Stimulated activated CD8-positive, alpha-beta memory T cell treated with anti-CD3 and anti-CD28 coated beads, Interleukin-4, amount 100 ng/mL, for 1 hour (primary cell): ENCODE measurements around the gene KRTAP2-3.
"Not testable (repeated sequence)": the region's sequence is repeated elsewhere in the genome, so short reads cannot be mapped to it uniquely, and the experiment has no call there.

ENCODE experiments used
- DNase-seq, 2 donors: peaks; one replicate each; pipeline ENCODE4 v3.0.0-alpha.2; 2020; ENCODE audit warnings: low read depth in 2 of 2, low spot score in 1 of 2

The KRTAP2-3 gene, protein sequence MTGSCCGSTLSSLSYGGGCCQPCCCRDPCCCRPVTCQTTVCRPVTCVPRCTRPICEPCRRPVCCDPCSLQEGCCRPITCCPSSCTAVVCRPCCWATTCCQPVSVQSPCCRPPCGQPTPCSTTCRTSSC

DNA sequence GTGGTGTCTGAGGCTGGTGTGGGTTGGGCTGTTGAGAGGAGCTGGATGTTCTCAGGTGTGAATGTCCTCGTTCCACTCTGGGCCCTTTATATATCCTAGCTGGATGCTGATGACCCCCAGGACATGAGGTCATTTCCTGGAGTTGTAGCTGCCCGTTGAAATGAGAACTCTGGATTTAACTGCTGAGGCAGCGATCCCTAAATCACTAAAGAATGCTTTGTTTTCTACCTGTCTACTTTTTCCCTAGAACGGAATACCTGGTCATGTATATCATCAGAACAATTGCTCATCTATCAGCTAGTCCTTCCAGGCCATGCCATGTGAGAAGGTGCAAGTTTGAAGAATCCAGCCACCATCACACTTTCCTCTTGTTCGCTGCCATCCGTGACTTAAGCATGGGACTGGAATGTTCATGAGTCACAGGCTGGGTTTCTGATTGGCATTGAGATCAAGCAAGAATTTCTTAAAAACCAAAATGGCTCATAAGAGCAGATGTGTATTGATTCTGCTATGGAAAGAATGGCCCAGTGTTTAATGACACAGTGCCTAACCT, at the start of gene KRTAP2-3:
TSS of gene KRTAP2-3 (minus strand) at position 63 of the 553 bp plus-strand sequence. CDS start 64 bp downstream, outside the sequence.
- DNase-seq, result no peak

DNA sequence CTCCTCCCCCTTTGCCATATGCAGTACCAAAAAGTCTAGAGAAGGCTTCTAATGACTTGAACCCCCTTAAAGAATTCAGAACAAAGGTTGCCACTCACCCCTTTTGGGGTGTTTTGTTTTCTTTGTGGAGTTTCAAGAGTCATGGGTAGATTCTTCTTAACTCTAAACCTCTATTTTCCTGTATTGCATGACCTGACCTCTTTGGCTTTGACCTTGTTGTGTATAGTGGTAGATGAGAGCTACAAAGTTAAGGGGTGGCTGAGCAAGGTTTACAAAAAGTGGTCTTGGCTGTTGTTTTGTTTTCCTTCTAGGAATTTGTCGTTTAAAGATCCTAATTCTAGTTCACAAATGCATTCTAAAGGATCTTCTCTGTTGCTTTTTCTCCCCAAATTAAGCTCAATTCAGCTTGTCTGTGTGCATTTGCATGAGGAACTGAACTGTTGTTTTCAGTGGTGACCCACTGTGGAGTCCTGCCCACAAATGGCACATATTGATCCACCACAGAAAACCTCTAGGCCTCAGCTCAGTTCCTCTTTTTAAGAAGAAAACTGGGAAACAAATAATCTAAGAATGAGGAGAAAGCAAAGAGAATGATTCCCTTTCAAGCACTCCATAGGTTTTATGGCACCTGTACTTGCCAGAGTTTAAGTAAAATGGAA, 48.9 kb upstream of the KRTAP2-3 start:
- not testable (repeated sequence) for DNase-seq

DNA sequence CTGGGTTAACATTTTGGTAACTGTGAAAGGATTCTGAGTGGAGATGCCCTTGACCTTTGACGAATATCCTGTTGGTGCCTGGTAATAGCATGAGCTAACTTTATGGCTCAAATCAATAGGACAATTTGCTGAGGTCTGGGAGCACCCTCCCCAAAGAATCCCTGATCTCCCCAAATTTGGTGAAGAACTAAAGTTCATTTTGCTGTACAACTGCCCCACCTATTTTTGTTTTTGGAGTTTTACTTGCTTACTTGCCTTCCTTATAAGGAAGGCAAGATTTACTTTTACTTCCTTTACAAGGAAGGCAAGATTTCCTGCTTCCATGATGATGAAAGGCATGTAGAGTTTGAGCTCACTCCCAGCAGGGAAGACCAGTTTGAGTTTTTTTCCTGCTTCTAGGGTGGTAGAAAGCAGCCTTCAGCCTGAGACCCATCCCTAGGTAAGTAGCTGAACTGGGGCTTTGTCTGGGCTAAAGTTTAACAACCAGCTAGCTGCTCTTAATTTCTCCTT, 48.1 kb upstream of the KRTAP2-3 start:
- DNase-seq, result no peak

DNA sequence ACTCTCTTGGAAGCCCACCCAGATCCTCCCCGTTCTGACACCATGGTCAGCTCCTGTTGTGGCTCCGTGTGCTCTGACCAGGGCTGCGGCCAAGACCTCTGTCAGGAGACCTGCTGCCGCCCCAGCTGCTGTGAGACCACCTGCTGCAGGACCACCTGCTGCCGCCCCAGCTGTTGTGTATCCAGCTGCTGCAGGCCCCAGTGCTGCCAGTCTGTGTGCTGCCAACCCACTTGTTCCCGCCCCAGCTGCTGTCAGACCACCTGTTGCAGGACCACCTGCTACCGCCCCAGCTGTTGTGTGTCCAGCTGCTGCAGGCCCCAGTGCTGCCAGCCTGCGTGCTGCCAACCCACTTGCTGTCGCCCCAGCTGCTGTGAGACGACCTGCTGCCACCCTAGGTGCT, 45.4 kb upstream of the KRTAP2-3 start, which contains the start of gene KRTAP4-9:
TSS of gene KRTAP4-9 (plus strand) at position 43 of the 400 bp plus-strand sequence. CDS start at position 43, 0 bp downstream.
- not testable (repeated sequence) for DNase-seq

DNA sequence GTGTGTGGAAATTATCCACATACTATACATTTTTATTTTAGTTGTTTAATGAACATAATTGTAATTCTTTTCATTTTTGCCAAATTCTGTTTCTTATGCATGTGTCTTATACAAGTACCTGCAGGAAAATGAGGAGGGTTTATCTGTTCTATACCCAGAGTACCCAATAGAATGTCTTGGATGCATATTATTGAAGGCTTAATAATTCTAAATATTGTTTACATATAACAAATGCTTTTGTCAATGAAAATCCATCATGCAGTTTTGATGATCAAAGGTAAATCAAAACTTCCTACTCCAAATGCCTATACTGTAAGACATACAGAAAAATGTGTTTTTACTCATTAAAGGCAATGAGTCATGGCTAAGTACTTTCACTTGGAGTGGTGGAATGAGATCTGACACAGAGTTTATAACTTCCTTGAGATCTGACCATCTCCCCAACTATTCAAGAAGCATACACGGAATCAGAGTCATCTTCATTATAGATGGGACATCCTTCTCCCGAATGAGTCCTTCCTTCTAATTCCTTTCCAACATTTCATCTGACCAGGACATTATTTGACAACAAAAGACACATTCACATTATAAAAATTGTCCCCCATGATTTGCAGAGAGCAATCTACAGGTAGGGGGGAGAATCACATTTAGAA, 44.6 kb upstream of the KRTAP2-3 start:
- not testable (repeated sequence) for DNase-seq

DNA sequence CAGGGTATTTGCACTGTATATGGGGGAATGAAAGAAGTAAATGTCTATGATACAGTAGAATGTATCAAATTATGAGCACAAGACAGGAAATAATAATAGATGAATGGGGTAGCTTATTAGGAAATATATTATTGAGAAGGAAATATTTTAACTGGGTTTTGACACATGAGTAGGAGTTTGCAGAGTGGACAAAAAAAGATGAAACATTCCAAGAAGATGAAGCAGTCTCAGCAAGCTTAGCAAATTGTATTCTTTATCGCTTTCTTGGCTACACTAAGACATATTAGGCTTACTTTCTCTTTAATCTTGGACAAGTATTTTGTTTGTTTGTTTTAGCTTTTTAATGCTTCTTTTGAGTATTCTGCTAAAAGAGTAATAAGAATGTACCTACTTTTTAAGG, 44.0 kb upstream of the KRTAP2-3 start:
- no peak for DNase-seq

DNA sequence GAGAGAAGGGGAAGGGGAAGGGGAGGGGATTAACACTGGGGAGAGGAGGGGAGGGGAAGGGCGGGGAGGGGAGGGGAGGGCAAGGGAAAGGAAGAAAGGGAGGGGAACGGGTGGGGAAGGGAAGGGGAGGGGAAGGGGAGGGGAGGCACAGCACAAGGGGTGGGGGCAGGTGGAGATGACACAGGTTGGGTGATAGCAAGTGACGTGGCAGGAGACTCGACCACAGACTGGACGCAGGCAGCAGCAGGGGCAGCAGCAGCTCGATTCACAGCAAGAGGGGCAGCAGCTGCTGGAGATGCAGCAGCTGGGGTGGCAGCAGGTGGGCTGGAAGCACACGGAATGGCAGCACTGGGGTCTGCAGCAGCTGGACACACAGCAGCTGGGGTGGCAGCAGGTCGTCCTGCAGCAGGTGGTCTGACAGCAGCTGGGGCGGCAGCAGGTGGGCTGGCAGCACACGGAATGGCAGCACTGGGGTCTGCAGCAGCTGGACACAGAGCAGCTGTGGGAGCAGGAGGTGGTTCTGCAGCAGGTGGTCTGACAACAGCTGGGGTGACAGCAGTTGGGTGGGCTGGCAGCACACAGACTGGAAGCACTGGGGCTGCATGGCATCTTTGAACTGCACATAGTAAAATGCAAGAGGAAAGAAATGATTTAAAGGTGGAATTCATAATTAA, 41.8 kb upstream of the KRTAP2-3 start, which contains the start of gene KRTAP4-16:
TSS of gene KRTAP4-16 (minus strand) at position 624 of the 674 bp plus-strand sequence. CDS start at position 624, 0 bp downstream.
- no peak for DNase-seq

DNA sequence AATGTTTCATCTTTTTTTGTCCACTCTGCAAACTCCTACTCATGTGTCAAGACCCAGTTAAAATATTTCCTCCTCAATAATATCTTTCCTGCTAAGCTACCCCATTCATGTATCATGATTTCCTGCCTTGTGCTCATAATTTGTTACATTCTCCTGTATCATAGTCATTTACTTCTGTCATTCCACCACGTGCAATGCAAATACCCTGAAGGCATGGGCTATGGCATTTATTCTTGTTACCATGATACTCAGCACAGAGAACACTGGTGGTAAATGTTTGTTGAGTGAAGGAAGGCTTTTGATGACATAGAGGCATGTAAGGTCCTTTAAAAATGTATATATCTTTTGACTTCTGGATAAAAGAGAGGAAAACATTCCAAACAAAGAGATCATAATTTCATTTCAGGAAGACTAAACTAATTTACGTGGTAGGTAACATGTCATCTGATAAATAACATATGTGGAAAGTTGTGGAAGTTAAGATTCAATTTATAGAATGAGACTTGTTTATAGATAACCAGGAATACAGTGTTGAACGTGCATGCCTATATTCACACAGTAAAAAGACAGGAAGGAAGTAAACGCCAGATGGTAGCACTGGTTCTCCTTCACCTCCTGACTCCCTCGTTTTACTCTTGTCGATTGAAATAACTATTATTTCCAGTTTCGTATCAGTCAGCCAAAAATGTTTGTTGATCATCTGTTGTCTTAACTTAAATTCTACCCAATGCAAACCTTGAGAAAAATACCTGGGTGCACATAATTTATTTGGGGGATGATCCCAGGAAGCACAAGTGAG, 40.0 kb upstream of the KRTAP2-3 start:
- DNase-seq, result not testable (repeated sequence)

DNA sequence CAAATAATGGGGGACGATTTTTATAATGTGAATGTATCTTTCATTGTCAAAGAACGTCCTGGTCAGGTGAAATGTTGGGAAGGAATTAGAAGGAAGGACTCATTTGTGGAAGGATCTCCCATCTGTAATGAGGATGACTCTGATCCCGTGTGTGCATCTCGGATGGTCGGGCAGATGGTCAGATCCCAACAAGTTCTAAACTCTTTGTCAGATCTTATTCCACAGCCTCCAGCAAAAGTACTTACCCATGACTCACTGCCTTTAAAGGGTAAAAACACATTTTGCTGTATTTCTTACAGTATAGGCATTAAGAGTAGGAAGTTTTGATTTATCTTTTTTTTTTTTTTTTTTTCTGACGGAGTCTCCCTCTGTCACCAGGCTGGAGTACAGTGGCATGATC, 38.6 kb upstream of the KRTAP2-3 start:
- no peak for DNase-seq

DNA sequence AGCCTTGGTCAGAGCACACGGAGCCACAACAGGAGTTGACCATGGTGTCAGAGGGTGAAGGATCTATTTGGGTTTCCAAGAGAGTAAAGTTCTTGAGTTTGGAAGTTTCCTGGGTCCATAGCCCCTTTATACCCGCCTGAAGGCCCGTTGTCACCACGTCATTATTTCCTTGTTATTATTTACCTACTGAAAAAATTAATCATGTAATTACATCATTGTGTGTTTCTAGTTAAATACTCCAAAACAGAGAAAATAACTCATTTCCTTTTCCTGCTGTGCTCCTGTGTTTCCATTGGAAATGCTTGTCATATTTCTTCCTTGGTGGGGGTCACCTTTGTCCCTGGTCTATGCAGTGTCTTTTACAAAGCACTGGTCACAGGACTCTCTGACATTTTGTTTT, 38.1 kb upstream of the KRTAP2-3 start, which contains the start of gene KRTAP4-8:
TSS of gene KRTAP4-8 (minus strand) at position 101 of the 400 bp plus-strand sequence. CDS start at position 43, 58 bp downstream.
- DNase-seq, result no peak

DNA sequence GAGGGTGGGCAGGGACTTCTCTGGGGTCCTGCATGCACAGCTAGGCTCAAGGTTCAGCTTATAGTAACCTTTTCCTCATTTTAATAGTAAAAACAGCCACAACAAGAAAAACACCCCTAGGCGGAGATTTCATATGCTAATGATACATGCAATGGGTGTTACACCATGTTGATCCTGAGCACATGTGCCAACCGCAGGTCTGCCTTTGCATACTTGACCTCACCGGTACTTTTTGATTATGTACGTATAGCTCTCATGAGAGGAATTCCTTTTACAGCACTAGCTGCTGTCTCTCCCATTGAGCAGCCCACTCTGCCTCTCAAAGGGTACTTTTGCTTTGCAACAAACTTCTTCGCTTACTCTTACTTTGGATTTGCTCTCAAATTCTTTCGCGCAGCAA, 36.1 kb upstream of the KRTAP2-3 start:
- DNase-seq, result no peak

DNA sequence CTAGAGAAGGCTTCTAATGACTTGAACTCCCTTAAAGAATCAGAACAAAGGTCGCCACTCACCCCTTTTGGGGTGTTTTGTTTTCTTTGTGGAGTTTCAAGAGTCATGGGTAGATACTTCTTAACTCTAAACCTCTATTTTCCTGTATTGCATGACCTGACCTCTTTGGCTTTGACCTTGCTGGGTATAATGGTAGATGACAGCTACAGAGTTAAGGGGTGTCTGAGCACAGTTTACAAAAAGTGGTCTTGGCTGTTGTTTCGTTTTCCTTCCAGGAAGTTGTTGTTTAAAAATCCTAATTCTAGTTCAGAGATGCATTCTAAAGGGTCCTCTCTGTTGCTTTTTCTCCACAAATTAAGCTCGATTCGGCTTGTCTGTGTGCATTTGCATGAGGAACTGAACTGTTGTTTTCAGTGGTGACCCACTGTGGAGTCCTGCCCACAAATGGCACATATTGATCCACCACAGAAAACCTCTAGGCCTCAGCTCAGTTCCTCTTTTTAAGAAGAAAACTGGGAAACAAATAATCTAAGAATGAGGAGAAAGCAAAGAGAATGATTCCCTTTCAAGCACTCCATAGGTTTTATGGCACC, 28.9 kb upstream of the KRTAP2-3 start:
- DNase-seq, result not testable (repeated sequence)

DNA sequence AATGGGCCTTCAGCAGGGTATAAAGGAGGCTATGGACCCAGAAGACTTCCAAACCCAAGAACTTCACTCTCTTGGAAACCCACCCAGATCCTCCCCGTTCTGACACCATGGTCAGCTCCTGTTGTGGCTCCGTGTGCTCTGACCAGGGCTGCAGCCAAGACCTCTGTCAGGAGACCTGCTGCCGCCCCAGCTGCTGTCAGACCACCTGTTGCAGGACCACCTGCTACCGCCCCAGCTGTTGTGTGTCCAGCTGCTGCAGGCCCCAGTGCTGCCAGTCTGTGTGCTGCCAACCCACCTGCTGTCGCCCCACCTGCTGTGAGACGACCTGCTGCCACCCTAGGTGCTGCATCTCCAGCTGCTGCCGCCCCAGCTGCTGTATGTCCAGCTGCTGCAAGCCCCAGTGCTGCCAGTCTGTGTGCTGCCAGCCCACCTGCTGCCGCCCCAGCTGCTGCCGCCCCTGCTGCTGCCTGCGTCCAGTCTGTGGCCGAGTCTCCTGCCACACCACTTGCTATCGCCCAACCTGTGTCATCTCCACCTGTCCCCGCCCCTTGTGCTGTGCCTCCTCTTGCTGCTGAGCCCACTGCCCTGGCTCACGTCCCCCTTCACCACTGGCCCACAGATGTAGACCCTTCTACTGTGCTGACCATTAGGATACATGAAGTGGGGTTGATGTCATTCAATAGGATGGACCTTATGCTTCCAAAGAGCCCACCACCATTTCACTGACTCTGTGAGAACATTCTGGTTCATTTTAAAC, 24.4 kb upstream of the KRTAP2-3 start, which contains the start of gene KRTAP4-7:
TSS of gene KRTAP4-7 (plus strand) at position 51 of the 757 bp plus-strand sequence. CDS start at position 108, 57 bp downstream.
- DNase-seq, result not testable (repeated sequence)

DNA sequence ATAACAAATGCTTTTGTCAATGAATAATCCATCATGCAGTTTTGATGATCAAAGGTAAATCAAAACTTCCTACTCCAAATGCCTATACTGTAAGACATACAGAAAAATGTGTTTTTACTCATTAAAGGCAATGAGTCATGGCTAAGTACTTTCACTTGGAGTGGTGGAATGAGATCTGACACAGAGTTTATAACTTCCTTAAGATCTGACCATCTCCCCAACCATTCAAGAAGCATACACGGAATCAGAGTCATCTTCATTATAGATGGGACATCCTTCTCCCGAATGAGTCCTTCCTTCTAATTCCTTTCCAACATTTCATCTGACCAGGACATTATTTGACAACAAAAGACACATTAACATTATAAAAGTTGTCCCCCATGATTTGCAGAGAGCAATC, 23.5 kb upstream of the KRTAP2-3 start:
- not testable (repeated sequence) for DNase-seq

DNA sequence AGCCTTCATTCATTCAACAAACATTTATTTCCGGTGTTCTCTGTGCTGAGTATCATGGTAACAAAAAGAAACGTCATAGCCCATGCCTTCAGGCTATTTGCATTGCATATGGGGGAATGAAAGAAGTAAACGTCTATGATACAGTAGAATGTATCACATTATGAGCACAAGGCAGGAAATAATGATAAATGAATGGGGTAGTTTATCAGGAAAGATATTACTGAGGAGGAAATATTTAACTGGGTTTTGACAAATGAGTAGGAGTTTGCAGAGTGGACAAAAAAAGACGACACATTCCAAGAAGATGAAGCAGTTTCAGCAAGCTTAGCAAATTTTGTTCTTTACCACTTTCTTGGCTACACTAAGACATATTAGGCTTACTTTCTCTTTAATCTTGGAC, 22.7 kb upstream of the KRTAP2-3 start:
- DNase-seq, result no peak

DNA sequence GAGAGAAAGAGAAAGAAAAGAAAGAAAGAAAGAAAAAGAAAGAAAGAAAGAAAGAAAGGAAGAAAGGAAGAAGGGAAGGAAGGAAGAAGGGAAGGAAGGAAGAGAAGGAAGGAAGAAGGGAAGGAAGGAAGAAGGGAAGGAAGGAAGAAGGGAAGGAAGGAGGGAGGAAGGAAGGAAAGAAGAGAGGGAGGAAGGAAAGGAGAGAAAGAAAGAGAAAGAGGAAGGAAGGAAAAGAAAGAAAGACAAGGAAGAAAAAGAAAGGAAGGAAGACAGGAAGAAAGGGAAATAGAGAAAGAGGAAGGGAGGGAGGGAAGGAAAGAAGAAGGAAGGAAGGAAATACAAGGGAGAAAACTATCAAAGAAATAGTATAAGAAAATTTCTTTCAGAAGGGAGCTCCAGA, 16.9 kb upstream of the KRTAP2-3 start:
- DNase-seq, result no peak

DNA sequence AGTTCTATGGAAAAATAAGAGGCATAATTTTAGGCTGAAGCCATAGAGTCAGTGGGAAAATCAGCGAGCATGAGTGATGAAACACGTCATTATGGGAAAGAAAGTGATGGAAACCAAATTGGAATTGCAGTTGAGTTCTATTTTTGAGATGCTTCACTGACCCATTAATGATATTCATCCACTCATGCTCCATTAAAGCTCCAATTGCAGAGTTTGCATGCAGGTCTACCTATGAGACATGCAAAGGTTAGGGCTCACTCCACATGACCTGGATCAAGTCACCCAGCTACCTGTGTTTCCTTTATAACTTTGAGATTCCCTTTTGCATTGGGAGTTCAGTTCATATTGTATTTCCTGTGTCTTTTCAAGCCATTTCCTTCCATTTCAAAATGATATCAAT, 13.8 kb upstream of the KRTAP2-3 start:
- DNase-seq, result no peak

DNA sequence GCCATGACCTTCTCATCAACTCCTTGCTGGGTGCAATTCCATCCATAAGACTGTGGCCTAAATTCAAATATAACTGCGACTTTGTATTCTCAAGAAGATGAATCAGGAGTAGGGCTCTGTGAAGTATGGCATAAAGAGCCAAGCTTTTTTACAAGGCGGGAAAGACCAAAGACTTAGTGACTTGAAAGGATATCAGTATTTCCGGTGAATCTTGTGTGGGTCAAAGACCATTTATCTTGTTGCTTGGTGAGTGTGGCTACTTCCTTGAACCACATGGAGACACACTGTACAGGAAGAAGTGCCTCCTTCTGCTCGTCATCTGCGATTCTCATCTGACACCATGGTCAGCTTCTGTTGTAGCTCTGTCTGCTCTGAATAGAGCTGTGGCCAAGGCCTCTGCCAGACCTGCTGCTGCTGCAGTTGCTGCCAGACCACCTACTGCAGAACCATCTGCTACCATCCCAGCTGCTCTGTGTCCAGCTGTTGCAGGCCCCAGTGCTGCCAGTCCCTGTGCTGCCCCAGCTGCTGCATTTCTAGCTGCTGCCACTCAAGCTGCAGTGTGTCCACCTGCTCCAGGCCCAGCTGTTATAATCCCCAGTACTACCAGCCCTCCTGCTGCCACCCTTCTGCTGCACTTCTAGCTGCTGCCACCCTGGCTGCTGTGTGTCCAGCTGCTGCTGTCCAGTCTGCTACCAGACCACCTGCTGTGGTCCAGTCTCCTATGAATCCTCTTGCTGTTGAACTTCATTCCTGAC, 11.9 kb upstream of the KRTAP2-3 start:
- no peak for DNase-seq
